Stimulated activated CD8-positive, alpha-beta memory T cell treated with anti-CD3 and anti-CD28 coated beads, Interleukin-2, amount 100 ng/mL, for 1 hour (primary cell): Measurements from ENCODE around the gene ZNF532.
"Not testable (repeated sequence)": the region's sequence is repeated elsewhere in the genome, so short reads cannot be mapped to it uniquely, and the experiment has no call there.

Experiments
- DNase-seq, 2 donors: peaks; one replicate each; pipeline ENCODE4 v3.0.0-alpha.2; 2020; ENCODE audit warnings: low read depth in 2 of 2

Gene ZNF532

GRCh38 chr18:58850786-58851469 is 13.7 kb upstream of the ZNF532 start:
- no peak for DNase-seq

GRCh38 chr18:58851856-58852255 is 12.8 kb upstream of the ZNF532 start:
- no peak for DNase-seq

- DNase-seq, result no peak
Measured at GRCh38 chr18:58852629-58853028, 12.0 kb upstream of the ZNF532 start.

GRCh38 chr18:58853561-58853960 is 11.1 kb upstream of the ZNF532 start:
- no peak for DNase-seq

DNA sequence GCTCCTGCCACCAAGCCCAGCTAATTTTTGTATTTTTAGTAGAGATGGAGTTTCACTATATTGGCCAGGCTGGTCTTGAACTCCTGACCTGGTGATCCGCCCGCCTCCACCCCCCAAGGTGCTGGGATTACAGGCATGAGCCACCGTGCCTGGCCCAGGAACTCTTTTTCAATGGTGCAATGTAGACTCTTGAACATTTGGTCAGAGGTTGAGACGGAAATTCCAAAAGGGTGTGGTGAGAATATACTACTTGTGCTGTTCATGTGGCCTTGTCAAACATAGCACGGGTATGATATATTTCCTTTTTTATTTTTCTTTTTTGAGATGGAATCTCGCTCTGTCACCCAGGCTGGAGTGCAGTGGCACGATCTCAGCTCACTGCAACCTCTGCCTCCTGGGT is 9.2 kb upstream of the ZNF532 start:
- DNase-seq, result not testable (repeated sequence)

- DNase-seq, result no peak
Measured at GRCh38 chr18:58856881-58857280, 7.8 kb upstream of the ZNF532 start.

- no peak for DNase-seq
Measured at GRCh38 chr18:58858591-58859468, 5.8 kb upstream of the ZNF532 start.

GRCh38 chr18:58859907-58860306 is 4.8 kb upstream of the ZNF532 start:
- no peak for DNase-seq

GRCh38 chr18:58860747-58861231 is 3.9 kb upstream of the ZNF532 start:
- no peak for DNase-seq

GRCh38 chr18:58861353-58861752 is 3.3 kb upstream of the ZNF532 start:
- DNase-seq, result no peak

- DNase-seq, result no peak
Measured at GRCh38 chr18:58861861-58862301, 2.8 kb upstream of the ZNF532 start.

GRCh38 chr18:58862356-58862755 is 2.3 kb upstream of the ZNF532 start:
- no peak for DNase-seq

- no peak for DNase-seq
Measured at GRCh38 chr18:58862851-58863538, 1.7 kb upstream of the ZNF532 start.

DNA sequence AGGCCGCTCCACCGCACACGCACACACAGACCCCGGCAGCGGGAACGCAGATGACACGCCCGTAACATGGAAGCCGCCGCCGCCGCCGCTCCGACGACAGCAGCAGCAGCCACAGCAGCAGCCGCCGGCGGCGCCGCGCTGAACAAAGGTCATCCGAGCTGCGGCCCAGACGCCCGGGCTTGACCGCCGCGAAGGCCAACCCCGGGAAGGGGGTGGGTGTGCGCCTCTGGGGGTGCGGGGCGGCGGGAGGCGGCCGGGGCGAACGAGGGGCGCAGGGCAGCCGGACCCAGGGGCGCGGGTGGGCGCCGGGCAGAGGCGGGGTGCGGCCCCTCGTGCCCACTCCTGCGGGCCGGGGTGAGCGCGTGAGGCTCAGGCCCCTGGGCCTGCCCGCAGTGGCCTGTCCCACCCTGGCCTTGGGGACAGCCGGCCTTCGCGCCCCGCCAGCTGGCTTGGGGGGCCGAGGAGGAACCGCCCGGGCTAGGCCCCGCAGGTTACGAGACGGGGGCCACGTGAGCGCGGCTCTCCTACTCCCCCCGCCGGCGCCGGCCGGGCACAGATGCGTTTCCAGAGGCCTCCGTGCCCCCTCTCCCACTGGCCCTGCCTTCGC is 1.0 kb upstream of the ZNF532 start:
- DNase-seq, result no peak

DNA sequence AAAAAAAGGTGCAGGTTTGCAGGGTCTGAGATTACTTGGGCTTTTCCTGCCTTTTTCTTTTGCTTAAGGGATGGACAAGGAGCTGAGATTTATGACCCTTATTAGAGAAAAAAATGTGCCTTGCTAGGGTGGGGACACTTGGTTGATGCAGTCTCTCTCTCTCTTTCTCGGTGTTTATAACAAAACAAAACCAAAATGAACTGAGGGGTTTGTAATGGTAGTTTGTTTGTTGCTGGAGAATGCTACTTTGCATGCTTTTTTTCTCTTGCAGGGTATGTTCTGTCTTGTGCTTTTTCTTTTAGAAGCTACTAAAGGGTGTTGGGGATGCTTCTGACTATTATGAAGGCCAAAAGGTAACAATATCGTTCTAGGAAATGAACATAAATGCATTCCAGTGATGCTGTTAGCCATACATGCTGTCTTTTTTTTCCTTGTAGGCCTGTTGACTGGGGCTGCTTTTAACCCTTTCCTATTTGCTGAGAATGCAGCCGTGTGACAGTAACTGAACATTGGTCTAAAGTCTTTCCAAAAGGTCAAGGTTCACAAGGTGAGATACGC is 435 bp downstream of the ZNF532 start:
- DNase-seq, result no peak

- DNase-seq, result no peak
Measured at GRCh38 chr18:58865701-58866065, 1.0 kb downstream of the ZNF532 start.

GRCh38 chr18:58866066-58866772 is 1.5 kb downstream of the ZNF532 start:
- DNase-seq, result no peak

- DNase-seq, result no peak
Measured at GRCh38 chr18:58866773-58867150, 2.1 kb downstream of the ZNF532 start.

GRCh38 chr18:58867281-58867961 is 2.7 kb downstream of the ZNF532 start:
- DNase-seq, result no peak

- DNase-seq, result no peak
Measured at GRCh38 chr18:58868440-58868839, 3.8 kb downstream of the ZNF532 start.
